ENCODE results near the gene RTL10.

RTL10 gene

GRCh38 chr22:19880786-19881569, 26.3 kb upstream of the RTL10 start:
- Mint-ChIP-seq H3K36me3 (no peaks in the 10 kb centered on the region), H3K9me3 (no peaks in the 10 kb centered on the region), H3K4me3 (no peak overlapping the region), H3K27me3 (no peaks in the 10 kb centered on the region), H3K4me1 (peaks cover 20% of the 10 kb centered on the region), H3K27ac (no peak overlapping the region)

DNA sequence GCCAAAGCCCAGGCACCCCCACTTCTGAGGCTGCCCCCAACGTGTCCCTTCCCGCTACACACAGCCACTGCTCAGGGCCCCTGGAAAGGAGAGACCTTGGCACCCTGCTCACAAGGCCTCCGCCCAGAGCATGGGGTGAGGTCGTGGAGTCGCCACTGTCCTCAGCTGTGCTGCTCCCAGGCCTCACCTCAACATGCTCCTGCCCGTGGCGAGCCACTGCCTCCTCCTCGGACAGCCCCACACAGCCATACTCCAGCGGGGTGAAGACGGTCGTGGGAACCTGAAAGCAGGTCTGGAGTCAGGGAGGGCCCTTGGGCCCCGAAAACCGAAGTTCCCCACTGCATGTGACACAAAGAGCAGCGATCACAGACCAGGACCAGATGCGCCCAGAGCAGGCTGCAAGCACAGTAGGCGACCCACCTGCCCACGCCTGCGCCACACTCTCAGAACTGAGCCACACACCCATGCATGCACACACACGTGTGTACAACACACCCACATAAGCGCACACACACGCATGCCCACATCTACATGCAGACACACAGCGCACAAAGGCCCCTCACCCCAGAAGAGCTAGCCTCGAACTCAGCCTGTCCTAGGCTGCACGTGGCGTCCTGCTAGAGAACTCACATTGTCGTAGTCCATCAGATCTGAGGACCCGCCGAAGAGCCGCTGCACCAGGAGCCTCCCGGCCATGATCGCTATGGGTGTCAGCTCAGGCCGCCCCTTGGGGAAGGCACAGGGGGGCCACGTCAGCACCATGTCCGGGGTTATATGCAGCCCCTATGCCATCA, 25.5 kb upstream of the RTL10 start:
- H3K9me3 Mint-ChIP-seq, result no peaks in the 10 kb centered on the region
- H3K4me3 Mint-ChIP-seq, result no peak overlapping the region
- H3K4me1 Mint-ChIP-seq, result peaks cover 13% of the 10 kb centered on the region
- H3K27me3 Mint-ChIP-seq, result no peaks in the 10 kb centered on the region
- no peak overlapping the region for H3K27ac Mint-ChIP-seq
- no peaks in the 10 kb centered on the region for H3K36me3 Mint-ChIP-seq

DNA sequence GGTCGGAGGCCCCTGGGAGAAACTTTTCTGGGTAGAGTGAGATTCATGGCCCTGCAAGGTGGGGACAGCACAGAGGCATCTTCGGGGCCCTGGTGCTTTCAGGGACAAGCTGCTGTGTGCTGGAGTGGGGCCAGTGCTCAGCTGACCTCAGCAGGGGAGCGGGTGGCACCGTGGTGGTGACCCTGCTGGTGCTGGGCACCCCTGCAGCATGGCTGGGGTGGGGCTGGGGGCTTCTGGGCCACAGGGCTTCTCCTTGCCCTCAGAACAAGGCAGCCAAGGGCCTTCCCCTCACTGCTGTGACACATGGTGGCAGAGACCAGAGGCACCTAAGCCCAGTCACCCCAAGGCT, 24.9 kb upstream of the RTL10 start:
- Mint-ChIP-seq H3K27ac (no peak overlapping the region), H3K27me3 (no peaks in the 10 kb centered on the region), H3K4me3 (no peak overlapping the region), H3K4me1 (peaks cover 14% of the 10 kb centered on the region), H3K36me3 (no peaks in the 10 kb centered on the region), H3K9me3 (no peaks in the 10 kb centered on the region)

- Mint-ChIP-seq H3K4me1 (peaks cover 14% of the 10 kb centered on the region), H3K27ac (no peak overlapping the region), H3K27me3 (no peaks in the 10 kb centered on the region), H3K9me3 (no peaks in the 10 kb centered on the region), H3K4me3 (no peak overlapping the region), H3K36me3 (no peaks in the 10 kb centered on the region)
These were observed 24.5 kb upstream of the RTL10 start for GRCh38 chr22:19879246-19879570.

- Mint-ChIP-seq H3K36me3 (no peaks in the 10 kb centered on the region), H3K27me3 (no peaks in the 10 kb centered on the region), H3K4me3 (no peak overlapping the region), H3K4me1 (peaks cover 12% of the 10 kb centered on the region), H3K27ac (no peak overlapping the region), H3K9me3 (no peaks in the 10 kb centered on the region)
These were observed 24.0 kb upstream of the RTL10 start for GRCh38 chr22:19878461-19879245.

DNA sequence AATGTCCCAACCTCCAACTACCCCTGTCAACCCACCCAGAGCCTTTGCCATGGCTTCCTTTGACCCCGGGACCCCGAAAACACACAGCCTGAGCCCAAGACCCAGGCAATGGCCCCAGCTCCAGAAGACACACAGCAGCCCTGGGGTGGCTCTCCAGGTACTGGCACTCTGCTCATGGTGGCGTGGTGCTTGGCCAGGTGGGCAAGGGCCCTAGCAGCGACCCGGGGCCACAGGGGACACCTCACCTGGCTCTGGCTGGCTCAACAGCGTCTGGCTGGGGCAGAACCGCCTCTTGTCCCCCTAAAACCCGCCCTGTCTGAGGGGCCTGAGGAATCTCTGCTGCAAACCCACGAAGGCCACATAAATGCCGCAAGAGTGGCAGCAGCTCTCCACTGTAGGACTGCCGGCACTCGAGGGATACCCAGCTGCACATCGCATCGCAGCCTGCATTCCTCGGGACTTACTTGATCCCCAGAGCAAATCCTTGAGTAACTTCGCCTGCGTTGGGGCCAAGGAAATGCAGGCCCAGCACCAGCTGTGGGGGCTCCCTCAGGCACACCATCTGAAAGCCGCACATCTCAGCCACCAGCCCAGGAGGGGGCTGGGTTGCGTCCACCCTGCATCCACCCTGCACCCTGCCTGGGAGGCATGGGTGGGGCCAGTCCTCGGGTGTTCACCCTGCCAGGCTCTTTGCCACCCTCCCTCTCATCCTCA, 23.1 kb upstream of the RTL10 start:
- H3K27me3 Mint-ChIP-seq, result no peaks in the 10 kb centered on the region
- H3K27ac Mint-ChIP-seq, result no peak overlapping the region
- peaks cover 10% of the 10 kb centered on the region for H3K4me1 Mint-ChIP-seq
- H3K9me3 Mint-ChIP-seq, result no peaks in the 10 kb centered on the region
- H3K4me3 Mint-ChIP-seq, result no peak overlapping the region
- no peaks in the 10 kb centered on the region for H3K36me3 Mint-ChIP-seq

DNA sequence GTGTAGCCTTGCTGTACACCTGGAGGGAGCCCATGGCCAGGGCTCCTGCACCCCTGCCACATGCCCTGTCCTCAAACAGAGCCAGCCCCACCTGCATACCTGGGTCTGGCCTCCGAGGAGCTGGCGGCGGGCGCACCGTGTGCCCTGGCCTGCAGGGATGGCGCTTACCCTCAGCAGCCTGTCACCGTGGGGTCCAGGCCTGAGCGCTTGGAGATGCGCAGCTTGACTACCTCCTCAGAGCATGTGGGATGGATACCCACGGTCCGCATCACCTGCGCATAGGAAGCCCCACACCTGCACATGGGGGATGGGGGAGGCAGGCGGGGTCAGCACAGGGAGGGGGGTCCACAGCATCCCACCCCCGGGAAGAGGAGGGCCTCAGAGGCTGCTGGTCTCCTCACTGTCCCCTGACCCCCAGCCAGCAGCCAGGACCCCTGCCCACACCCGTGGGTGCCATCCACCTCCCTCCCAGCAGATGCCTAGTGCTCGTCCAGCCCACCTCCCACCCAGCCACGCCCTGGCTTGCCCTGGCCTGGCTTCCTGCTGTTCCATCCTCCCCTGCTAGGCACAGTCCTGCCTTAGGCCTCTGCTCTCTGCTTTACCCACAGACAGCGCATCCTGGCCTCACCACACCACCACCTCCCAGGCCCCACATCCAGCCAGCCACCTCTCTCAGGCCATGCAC, 22.4 kb upstream of the RTL10 start:
- H3K27me3 Mint-ChIP-seq, result no peaks in the 10 kb centered on the region
- H3K36me3 Mint-ChIP-seq, result no peaks in the 10 kb centered on the region
- H3K9me3 Mint-ChIP-seq, result no peaks in the 10 kb centered on the region
- H3K4me1 Mint-ChIP-seq, result peaks cover 10% of the 10 kb centered on the region
- H3K27ac Mint-ChIP-seq, result no peak overlapping the region
- no peak overlapping the region for H3K4me3 Mint-ChIP-seq

DNA sequence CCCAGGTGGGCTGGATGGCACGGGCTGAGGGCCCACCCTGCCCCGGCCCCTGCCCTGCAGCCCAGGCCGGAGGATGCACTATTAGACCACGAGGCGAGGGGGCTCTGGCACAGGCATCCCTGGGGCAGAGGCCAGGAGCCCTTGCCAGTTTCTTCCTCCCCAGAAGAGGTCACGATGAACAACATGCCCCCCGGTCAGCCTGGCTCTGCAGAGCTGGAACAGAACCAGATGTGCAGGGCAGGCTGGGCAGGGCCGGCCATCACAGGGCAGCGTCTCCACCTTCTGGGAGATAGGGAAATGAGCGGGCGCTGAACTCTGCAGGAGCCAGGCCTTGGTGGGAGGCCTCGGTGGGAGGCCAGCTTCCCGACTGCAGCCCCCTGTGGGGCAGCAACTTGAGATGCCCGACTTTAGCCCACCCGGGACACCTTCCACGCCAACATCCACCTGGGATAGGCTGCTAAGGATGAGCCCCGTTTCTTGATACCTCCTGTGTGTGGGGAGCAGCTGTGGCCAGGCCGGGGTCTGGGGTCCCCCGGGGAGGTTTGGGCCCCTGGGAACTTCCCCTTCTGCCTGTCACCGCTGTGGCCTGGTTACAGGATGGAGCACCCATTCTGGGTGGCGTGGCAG, 21.8 kb upstream of the RTL10 start:
- Mint-ChIP-seq H3K36me3 (no peaks in the 10 kb centered on the region), H3K4me3 (no peak overlapping the region), H3K27ac (no peak overlapping the region), H3K4me1 (peaks cover 10% of the 10 kb centered on the region), H3K27me3 (no peaks in the 10 kb centered on the region), H3K9me3 (no peaks in the 10 kb centered on the region)

DNA sequence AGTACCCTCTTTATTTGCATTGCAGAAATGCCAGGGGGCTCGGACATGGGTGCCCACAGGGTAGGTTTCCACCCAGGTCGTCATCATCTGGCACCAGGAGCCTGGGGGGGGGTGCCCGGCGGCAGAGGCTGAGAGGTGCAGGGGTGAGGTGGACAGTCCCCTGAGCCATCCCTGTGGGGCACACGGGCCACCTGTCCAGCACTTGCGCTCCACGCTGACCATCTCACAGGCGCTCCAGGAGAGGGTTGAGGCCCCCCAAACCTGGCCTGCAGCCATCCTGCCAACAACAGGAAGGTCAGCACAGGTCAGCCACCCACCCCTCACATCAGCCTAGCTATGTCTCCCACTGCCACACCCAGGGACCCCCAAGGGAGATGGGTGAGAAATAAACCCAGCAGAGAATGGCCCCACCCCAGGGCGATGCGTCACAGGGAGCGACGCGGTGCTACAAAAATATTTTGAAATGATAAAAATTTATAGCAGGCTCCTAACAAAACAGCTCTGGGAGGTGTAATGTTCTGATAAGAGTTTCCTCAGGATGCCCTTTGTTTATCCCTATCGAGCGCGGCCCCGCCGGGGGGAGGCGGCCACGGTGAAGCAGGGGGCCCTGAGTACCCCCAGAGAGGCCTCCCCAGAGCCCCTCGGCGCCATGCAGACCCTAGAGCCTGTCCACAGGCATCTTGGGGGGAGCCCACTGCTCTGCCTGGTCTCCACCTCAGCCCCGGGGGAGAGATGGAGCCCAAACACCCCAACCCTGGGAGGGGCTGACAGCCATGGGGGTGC, 21.0 kb upstream of the RTL10 start:
- Mint-ChIP-seq H3K27me3 (no peaks in the 10 kb centered on the region), H3K27ac (no peak overlapping the region), H3K4me1 (peaks cover 10% of the 10 kb centered on the region), H3K4me3 (no peak overlapping the region), H3K9me3 (no peaks in the 10 kb centered on the region), H3K36me3 (no peaks in the 10 kb centered on the region)

DNA sequence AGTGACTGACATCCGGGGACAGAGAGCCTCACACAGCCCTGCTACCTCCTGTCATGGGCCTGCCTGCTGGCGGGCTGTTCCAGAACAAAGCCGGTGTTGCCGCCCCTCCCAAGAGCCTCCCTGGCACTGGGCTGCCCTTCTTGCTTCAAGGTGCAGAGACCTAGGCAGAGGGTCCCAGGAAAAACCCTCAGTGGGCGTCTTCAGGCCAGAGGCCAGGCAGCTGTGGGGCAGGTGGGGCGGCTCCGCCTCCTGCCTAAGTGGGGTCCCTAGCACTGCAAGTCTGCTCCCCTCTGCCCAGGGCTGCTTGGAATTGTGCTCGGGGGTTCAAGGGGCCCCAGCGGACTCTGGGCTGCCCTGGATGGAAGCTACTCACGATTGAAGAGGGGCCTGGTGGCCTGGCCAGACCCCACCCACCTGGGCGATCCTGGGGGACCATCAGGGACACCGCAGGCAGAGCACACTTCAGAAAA, 20.4 kb upstream of the RTL10 start:
- no peak overlapping the region for H3K4me3 Mint-ChIP-seq
- no peak overlapping the region for H3K27ac Mint-ChIP-seq
- no peaks in the 10 kb centered on the region for H3K36me3 Mint-ChIP-seq
- H3K9me3 Mint-ChIP-seq, result no peaks in the 10 kb centered on the region
- no peaks in the 10 kb centered on the region for H3K27me3 Mint-ChIP-seq
- H3K4me1 Mint-ChIP-seq, result peaks cover 10% of the 10 kb centered on the region

DNA sequence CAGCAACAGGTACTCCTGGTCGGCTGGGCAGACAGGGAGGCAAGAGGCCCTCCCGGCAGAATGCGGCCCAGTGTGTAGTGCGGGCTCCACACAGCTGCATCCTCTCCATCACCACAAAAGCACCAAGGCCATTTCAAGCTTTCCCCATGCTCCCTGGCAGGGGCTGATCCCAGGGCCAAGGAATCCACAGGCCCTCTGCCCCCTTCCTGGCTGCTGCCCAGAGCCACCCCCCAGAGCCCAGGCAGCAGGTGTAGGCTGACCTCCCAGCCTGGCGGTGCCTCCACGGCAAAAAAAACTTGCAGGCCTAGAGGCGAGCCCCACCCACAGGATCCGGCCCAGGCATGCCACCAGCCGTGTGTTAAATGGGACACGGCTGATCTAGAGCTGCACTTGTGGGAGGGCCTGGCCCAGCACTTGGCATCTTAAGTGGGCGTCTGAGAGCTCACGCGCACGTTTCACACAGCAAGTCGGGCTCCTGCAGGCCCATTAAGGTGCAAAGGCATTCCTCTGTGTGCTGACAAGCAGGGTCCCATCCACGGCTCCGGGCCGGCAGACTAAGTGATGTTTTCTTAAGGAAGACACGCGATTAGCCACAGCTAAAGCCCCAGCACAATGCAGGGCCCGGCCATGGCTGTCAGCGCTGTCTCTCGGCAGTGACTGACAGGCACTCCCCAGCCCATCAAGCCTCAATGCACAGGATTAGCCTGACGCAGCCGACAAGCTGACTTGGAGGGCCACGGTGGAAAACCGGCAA, 19.8 kb upstream of the RTL10 start:
- peak overlapping the region; percentile 17 for H3K27ac Mint-ChIP-seq

DNA sequence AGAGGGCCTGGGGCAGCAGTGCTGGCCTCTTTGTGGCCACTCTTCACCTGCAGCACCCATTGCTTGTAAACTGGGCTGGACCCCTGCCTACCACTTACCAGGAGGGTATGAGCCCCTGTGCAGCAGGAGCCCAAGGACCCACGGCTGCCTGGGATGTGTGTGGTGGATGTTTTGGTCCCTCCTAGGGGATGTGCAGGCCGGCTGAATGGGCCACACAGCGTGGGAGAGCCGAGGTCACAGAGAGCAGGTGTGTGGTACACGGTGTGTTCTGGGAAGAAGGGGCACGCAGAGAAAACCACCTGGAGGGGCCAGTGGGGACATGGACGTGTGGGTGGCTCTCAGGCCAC, 19.3 kb upstream of the RTL10 start:
- H3K4me1 Mint-ChIP-seq, result peaks cover 10% of the 10 kb centered on the region
- H3K9me3 Mint-ChIP-seq, result no peaks in the 10 kb centered on the region
- H3K36me3 Mint-ChIP-seq, result no peaks in the 10 kb centered on the region
- peak overlapping the region; percentile 19 for H3K4me3 Mint-ChIP-seq
- peak overlapping the region; percentile 17 for H3K27ac Mint-ChIP-seq
- no peaks in the 10 kb centered on the region for H3K27me3 Mint-ChIP-seq

More for the DNA sequence above, 19.8 kb upstream of the RTL10 start:
- H3K27me3 Mint-ChIP-seq, result no peaks in the 10 kb centered on the region
- H3K9me3 Mint-ChIP-seq, result no peaks in the 10 kb centered on the region
- H3K4me1 Mint-ChIP-seq, result peaks cover 10% of the 10 kb centered on the region
- no peaks in the 10 kb centered on the region for H3K36me3 Mint-ChIP-seq
- no peak overlapping the region for H3K4me3 Mint-ChIP-seq

DNA sequence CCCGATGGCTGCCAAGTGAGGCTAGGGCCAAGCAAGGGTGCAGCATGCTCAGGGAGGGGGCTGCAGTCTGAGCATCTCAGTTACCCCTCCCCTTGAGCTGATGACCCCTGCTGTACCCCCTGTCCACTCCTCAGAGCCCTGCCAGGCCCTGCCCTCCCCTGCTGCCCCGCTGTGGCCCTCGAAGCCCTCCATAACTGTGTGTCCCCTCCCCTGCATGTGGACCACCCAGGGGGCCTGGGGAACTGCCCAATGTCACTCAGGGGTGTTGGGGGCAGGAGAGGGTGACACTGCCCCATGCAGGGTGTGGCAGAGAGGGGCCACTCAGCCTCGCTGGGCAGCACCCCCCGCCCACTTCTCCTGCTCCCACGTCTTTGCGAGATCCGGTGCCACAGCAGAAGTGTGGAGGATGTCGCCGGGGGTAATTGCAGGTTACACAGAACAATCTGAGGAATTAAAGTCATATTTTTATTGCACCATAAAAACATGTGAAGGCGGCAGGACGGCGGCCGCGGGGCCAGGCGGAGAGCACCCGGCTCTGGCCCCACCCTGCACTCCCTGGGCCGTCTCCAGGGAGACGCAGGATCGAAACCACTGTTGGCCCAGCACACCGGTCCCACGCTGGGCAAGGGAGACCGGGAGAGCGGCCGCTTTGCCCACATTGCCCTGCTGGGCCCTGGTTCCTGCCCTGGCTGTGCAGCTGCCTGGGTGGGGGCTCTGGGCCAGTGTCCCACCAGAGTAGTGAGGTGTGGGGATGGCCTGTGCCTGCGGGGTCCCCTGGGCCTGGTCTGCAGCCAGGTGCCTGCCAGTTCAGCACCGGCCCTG, 18.7 kb upstream of the RTL10 start:
- Mint-ChIP-seq H3K27ac (no peak overlapping the region), H3K36me3 (no peaks in the 10 kb centered on the region), H3K4me3 (no peak overlapping the region), H3K4me1 (peaks cover 10% of the 10 kb centered on the region), H3K27me3 (no peaks in the 10 kb centered on the region), H3K9me3 (no peaks in the 10 kb centered on the region)
